Fibroblast of pulmonary artery (primary cell): ENCODE measurements around the gene SLC25A39.
"Not testable (repeated sequence)": the region's sequence is repeated elsewhere in the genome, so short reads cannot be mapped to it uniquely, and the experiment has no call there.

Experiments used
- DNase-seq: peaks from one replicate; pipeline ENCODE4 v3.0.0-alpha.2; 2010; ENCODE audit warnings: low read depth
- H3K4me3 ChIP-seq: replicated peaks from 2 replicates; pipeline ENCODE4 v1.5.1; 2011; ENCODE audit warnings: low read depth, mild to moderate bottlenecking, control low read depth, low read length, moderate library complexity
- CTCF ChIP-seq: IDR thresholded peaks from 2 replicates; pipeline ENCODE4 v1.5.1; 2011; ENCODE audit warnings: mild to moderate bottlenecking, control low read depth, low read length, inconsistent platforms; ENCODE audit errors: missing control alignments

Gene SLC25A39

GRCh38 chr17:44348988-44349364 is 24.4 kb upstream of the SLC25A39 start:
- H3K4me3 ChIP-seq = no peak overlapping the region

GRCh38 chr17:44348234-44348987 is 23.8 kb upstream of the SLC25A39 start:
- no peak for DNase-seq
- no peak overlapping the region for H3K4me3 ChIP-seq

More at GRCh38 chr17:44348988-44349364, 24.4 kb upstream of the SLC25A39 start:
- no peak for DNase-seq
- TF ChIP-seq CTCF = no peak

GRCh38 chr17:44347206-44348055 is 22.8 kb upstream of the SLC25A39 start:
- not testable (repeated sequence) for DNase-seq, H3K4me3 ChIP-seq

More at GRCh38 chr17:44348234-44348987, 23.8 kb upstream of the SLC25A39 start:
- no peak for TF ChIP-seq CTCF

GRCh38 chr17:44346064-44346844 is 21.6 kb upstream of the SLC25A39 start:
- DNase-seq = no peak
- TF ChIP-seq CTCF = no peak
- peak overlapping the region; percentile 82 for H3K4me3 ChIP-seq

- TF ChIP-seq CTCF = peak; percentile 37
- peak; percentile 59 for DNase-seq
These were observed 20.9 kb upstream of the SLC25A39 start for GRCh38 chr17:44345454-44346026.

GRCh38 chr17:44344939-44345453 is 20.4 kb upstream of the SLC25A39 start, which contains the start of gene GRN:
Gene GRN (plus strand): TSS chr17:44345302. CDS start chr17:44349165, 3,863 bp downstream.
- no peak for TF ChIP-seq CTCF

More at GRCh38 chr17:44345454-44346026, 20.9 kb upstream of the SLC25A39 start:
- peak overlapping the region; percentile 82 for H3K4me3 ChIP-seq

More at GRCh38 chr17:44344939-44345453, 20.4 kb upstream of the SLC25A39 start, which contains the start of gene GRN:
- H3K4me3 ChIP-seq = peak within 1 kb of the TSS; percentile 82
- DNase-seq = peak; percentile 100
